ENCODE measurements around the gene CTRB1. TPM values are rescaled to one million over a fixed set of nuclear protein-coding genes. Genes with fewer than 3 reads are reported as not detected.
"Not testable (repeated sequence)": the region's sequence is repeated elsewhere in the genome, so short reads cannot be mapped to it uniquely, and the experiment has no call there.

Gene CTRB1
- total RNA-seq, 4 donors from 2014 or later, result not detected

GRCh38 chr16:75271441-75272096 is 52.8 kb downstream of the CTRB1 start:
- Histone ChIP-seq H3K4me1 (peaks cover 0 to 19% (median 0%) of the 10 kb centered on the region in 4 donors), H3K36me3 (no peaks in the 10 kb centered on the region), H3K27me3 (no peaks in the 10 kb centered on the region), H3K9me3 (no peaks in the 10 kb centered on the region), H3K4me3 (no peak overlapping the region), H3K27ac (no peak overlapping the region)
- no peak for DNase-seq
- TF ChIP-seq POLR2A (IDR thresholded peaks at IDR 0.05), result no peak
- TF ChIP-seq CTCF (IDR thresholded peaks at IDR 0.05), result no peak

DNA sequence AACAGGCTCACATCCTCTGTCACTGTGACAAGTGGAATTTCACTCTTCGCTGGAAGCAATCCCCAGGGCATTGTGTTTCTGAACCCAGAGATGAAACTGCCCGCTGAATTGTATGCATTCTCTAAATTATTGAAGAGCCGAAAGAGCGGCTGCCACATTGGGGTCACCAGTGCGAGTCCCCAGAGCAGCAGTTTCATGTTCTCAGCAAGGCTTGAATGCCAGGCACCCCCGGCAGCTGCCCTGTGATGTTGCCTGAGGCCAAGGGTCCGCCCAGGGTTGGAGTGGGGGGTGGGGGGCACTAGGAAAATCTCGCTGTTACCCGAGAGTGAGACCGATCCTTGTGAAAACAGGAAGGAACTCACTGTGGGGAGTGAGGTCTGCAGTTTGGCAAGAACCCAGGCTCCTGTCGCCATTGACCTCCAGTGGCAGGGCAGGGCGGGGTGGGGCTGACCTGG is 53.3 kb downstream of the CTRB1 start:
- Histone ChIP-seq H3K9me3 (no peaks in the 10 kb centered on the region), H3K27ac (no peak overlapping the region), H3K36me3 (no peaks in the 10 kb centered on the region), H3K4me1 (peaks cover 0 to 13% (median 0%) of the 10 kb centered on the region in 4 donors), H3K4me3 (no peak overlapping the region), H3K27me3 (no peaks in the 10 kb centered on the region)
- DNase-seq, result no peak
- TF ChIP-seq POLR2A (IDR thresholded peaks at IDR 0.05), result no peak
- TF ChIP-seq CTCF (IDR thresholded peaks at IDR 0.05), result no peak

DNA sequence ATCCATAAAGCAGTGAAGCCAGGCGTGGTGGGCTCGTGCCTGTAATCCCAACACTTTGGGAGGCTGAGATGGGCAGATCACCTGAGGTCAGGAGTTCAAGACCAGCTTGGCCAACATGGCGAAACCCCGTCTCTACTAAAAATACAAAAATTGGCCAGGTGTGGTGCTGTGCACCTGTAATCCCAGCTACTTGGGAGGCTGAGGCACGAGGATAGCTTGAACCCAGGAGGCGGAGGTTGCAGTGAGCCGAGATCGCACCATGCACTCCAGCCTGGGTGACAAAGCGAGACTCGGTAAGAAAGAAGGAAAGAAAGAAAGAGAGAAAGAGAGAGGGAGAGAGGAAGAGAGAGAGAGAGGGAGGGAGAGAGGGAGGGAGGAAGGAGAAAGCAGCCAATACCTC is 53.8 kb downstream of the CTRB1 start:
- H3K9me3 ChIP-seq, H3K4me1 ChIP-seq, H3K27me3 ChIP-seq, H3K4me3 ChIP-seq, H3K27ac ChIP-seq, H3K36me3 ChIP-seq, DNase-seq: not testable (repeated sequence)

DNA sequence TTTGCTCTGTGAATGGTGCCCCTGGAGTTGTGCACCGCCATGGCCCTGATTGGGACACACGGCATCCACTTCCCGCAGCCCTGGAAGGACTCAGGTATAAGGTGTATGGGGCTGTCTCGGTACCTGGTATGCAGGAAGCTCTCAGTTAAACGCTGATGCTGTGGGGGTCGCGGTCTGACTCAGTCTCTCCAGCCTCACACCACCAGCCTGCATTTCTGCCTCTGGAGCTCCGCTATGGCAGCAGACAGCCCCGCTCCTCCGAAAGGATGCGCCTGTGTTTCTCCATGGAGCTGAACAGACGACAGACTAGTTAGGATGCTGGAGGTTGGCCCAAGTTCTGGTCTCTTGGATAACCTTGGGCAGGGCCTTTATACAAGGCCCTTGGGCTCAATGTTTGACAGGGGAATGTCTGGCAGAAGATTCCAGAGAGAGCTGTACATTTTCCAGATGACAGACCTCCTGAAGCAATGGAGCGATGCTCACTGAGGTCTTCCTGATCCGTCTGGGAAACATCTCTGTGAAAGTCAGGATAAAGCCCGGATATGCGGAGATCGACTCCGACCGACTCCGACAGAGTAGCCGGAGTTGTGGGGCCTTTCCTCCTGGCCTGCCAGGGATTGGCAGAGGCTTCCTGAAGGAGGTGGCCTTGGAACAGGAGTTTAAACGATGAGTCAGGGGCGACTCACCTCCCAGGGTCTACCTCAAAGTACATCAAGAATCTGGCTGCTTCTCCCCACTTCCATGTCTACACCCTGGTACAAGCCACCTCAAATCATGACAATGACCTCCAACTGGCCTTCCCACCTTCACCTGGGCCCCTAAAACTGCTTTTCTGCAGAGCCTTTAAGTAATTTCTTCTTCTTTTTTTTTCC is 54.5 kb downstream of the CTRB1 start:
- no peaks in the 10 kb centered on the region for H3K27me3 ChIP-seq
- H3K4me3 ChIP-seq, result no peak overlapping the region
- peaks cover 0 to 1% (median 0%) of the 10 kb centered on the region in 4 donors for H3K4me1 ChIP-seq
- H3K27ac ChIP-seq, result no peak overlapping the region
- H3K36me3 ChIP-seq, result no peaks in the 10 kb centered on the region
- DNase-seq, result no peak
- no peak for TF ChIP-seq CTCF (IDR thresholded peaks at IDR 0.05)
- no peak for TF ChIP-seq POLR2A (IDR thresholded peaks at IDR 0.05)
- H3K9me3 ChIP-seq, result no peaks in the 10 kb centered on the region

Other genes starting within 250 kb of the CTRB1 start
- gene WDR59, start 233.9 kb upstream of the CTRB1 start, total RNA-seq, result 100 to 1,000 TPM in 2 of 4 donors, 10 to 100 TPM in 2; 32.9 to 127 (median 102) TPM
- gene ZNRF1, start 220.0 kb upstream of the CTRB1 start, total RNA-seq, result 10 to 100 TPM; 10.7 to 32.7 (median 16.4) TPM
- 10 to 100 TPM in 3 of 4 donors, 1 to 10 TPM in 1; 2.5 to 37.0 (median 22.4) TPM for gene LDHD, start 102.2 kb upstream of the CTRB1 start, total RNA-seq
- gene ZFP1, start 70.5 kb upstream of the CTRB1 start, total RNA-seq, result 1 to 10 TPM; 2.6 to 6.1 (median 4.9) TPM
- gene CTRB2, start 11.8 kb upstream of the CTRB1 start, total RNA-seq, result not detected
- 100 to 1,000 TPM in 3 of 4 donors, 10 to 100 TPM in 1; 77.6 to 251 (median 206) TPM for gene BCAR1, start 32.6 kb downstream of the CTRB1 start, total RNA-seq
- 100 to 1,000 TPM; 125 to 205 (median 156) TPM for gene CFDP1, start 214.5 kb downstream of the CTRB1 start, total RNA-seq
- 10 to 100 TPM; 37.1 to 95.1 (median 62.8) TPM for gene TMEM170A, start 245.7 kb downstream of the CTRB1 start, total RNA-seq

All from Peyer's patch (tissue), 4 donors.